Cardiac muscle cell (in vitro differentiated cells and primary cell): ENCODE results near the gene ANKRD33B. TPM values are rescaled to one million over a fixed set of nuclear protein-coding genes. Genes with fewer than 3 reads are reported as not detected.
"Not testable (repeated sequence)": the region's sequence is repeated elsewhere in the genome, so short reads cannot be mapped to it uniquely, and the experiment has no call there.

Experiments
- DNase-seq, 2 donors: peaks; one replicate each; pipeline versions ENCODE4 v3.0.0 to v3.0.0-alpha.2; 2010 to 2017; ENCODE audit warnings: low read depth in 1 of 2, low spot score in 1 of 2
- H3K27ac ChIP-seq: fragments of 200-600 bp; sonication (generic); 2 replicates; pipeline ENCODE4 v1.5.1; 2016
- H3K27me3 ChIP-seq: fragments of 200-600 bp; sonication (generic); 2 replicates; pipeline ENCODE4 v1.6.0; 2016; ENCODE audit warnings: control low read depth
- H3K36me3 ChIP-seq: fragments of 200-600 bp; sonication (generic); 2 replicates; pipeline ENCODE4 v1.5.1; 2016; ENCODE audit warnings: control low read depth
- H3K4me1 ChIP-seq: fragments of 200-600 bp; sonication (generic); 2 replicates; pipeline ENCODE4 v1.8.1; 2017; ENCODE audit warnings: low read depth, mild to moderate bottlenecking, mixed run types
- H3K4me3 ChIP-seq: fragments of 200-600 bp; sonication (generic); 2 replicates; pipeline ENCODE4 v1.5.1; 2016; ENCODE audit warnings: mild to moderate bottlenecking
- H3K9me3 ChIP-seq: fragments of 200-600 bp; sonication (generic); 2 replicates; pipeline ENCODE4 v1.5.1; 2017; ENCODE audit warnings: low read depth, mild to moderate bottlenecking, control low read depth
- CTCF ChIP-seq: IDR thresholded peaks from 2 replicates; pipeline ENCODE4 v1.5.1; 2012; ENCODE audit warnings: low read depth, mild to moderate bottlenecking, low read length
- polyA plus RNA-seq: library from polyadenylated mRNA; unstranded; fragments of >200 nt; fragmentation: Nextera tagmentation; extraction: Ambion mirVana; gene quantifications from 2 replicates; pipeline ENCODE4 v1.2.1, GENCODE V29; 2016
- total RNA-seq: library from RNA; depleted of rRNA; stranded (reverse); fragments of >200 nt; gene quantifications from 2 replicates; pipeline ENCODE4 v1.2.3, GENCODE V29; 2016

ANKRD33B gene
- total RNA-seq = 6.4 and 14.8 TPM in 2 replicates
- polyA plus RNA-seq = 5.7 and 11.8 TPM in 2 replicates

GRCh38 chr5:10563945-10564837 lies at the start of gene ANKRD33B:
Gene ANKRD33B, plus strand, starts transcription at chr5:10564070. Its CDS starts 398 bp downstream, at chr5:10564468.
- Histone ChIP-seq H3K27me3 (no peaks in the 10 kb centered on the region), H3K36me3 (no peaks in the 10 kb centered on the region), H3K4me3 (peak within 1 kb of the TSS; percentile 64), H3K9me3 (no peaks in the 10 kb centered on the region), H3K27ac (peak within 1 kb of the TSS; percentile 65), H3K4me1 (peaks cover 39% of the 10 kb centered on the region)
- peak; percentile 71 to 88 for DNase-seq
- no peak for TF ChIP-seq CTCF

GRCh38 chr5:10514572-10514971 lies 49.3 kb upstream of the ANKRD33B start:
- H3K9me3 ChIP-seq, DNase-seq, H3K4me3 ChIP-seq, H3K4me1 ChIP-seq, H3K27me3 ChIP-seq, H3K36me3 ChIP-seq, H3K27ac ChIP-seq: not testable (repeated sequence)

GRCh38 chr5:10515492-10515891 lies 48.4 kb upstream of the ANKRD33B start:
- TF ChIP-seq CTCF = no peak
- no peak for DNase-seq
- no peak overlapping the region for H3K27ac ChIP-seq
- no peaks in the 10 kb centered on the region for H3K36me3 ChIP-seq
- H3K27me3 ChIP-seq = no peaks in the 10 kb centered on the region
- no peak overlapping the region for H3K4me3 ChIP-seq
- H3K4me1 ChIP-seq = no peaks in the 10 kb centered on the region
- no peaks in the 10 kb centered on the region for H3K9me3 ChIP-seq

GRCh38 chr5:10518347-10518746 lies 45.5 kb upstream of the ANKRD33B start:
- Histone ChIP-seq H3K4me1 (no peaks in the 10 kb centered on the region), H3K9me3 (no peaks in the 10 kb centered on the region), H3K36me3 (no peaks in the 10 kb centered on the region), H3K4me3 (no peak overlapping the region), H3K27ac (no peak overlapping the region), H3K27me3 (no peaks in the 10 kb centered on the region)
- no peak for TF ChIP-seq CTCF
- peak in 1 of 2 donors; percentile 68 for DNase-seq

GRCh38 chr5:10519729-10520128 lies 44.1 kb upstream of the ANKRD33B start:
- no peak for TF ChIP-seq CTCF

GRCh38 chr5:10520706-10521105 lies 43.2 kb upstream of the ANKRD33B start:
- Histone ChIP-seq H3K27me3 (no peaks in the 10 kb centered on the region), H3K4me1 (no peaks in the 10 kb centered on the region), H3K36me3 (no peaks in the 10 kb centered on the region), H3K9me3 (no peaks in the 10 kb centered on the region), H3K27ac (no peak overlapping the region), H3K4me3 (no peak overlapping the region)
- TF ChIP-seq CTCF = no peak
- DNase-seq = peak in 1 of 2 donors; percentile 27

More at GRCh38 chr5:10519729-10520128, 44.1 kb upstream of the ANKRD33B start:
- no peaks in the 10 kb centered on the region for H3K27me3 ChIP-seq
- H3K4me1 ChIP-seq = no peaks in the 10 kb centered on the region
- H3K9me3 ChIP-seq = no peaks in the 10 kb centered on the region
- no peak for DNase-seq
- no peak overlapping the region for H3K27ac ChIP-seq
- H3K4me3 ChIP-seq = no peak overlapping the region
- no peaks in the 10 kb centered on the region for H3K36me3 ChIP-seq
